ENCODE measurements around the gene OR10H4. TPM values are rescaled to one million over a fixed set of nuclear protein-coding genes. Genes with fewer than 3 reads are reported as not detected.

Gene OR10H4
- total and polyA plus RNA-seq, 2 of the 13 experiments (the other 11 are each of a cell fraction or from before 2014, with no cell fraction given): not detected

GRCh38 chr19:15976836-15977689 lies 28.3 kb downstream of the OR10H4 start (continued):
- TF ChIP-seq ZNF570 (CRISPR knock-in tag; IDR thresholded peaks at IDR 0.05; ENCODE audit: borderline replicate concordance): no peak
- TF ChIP-seq, protein P1, sequence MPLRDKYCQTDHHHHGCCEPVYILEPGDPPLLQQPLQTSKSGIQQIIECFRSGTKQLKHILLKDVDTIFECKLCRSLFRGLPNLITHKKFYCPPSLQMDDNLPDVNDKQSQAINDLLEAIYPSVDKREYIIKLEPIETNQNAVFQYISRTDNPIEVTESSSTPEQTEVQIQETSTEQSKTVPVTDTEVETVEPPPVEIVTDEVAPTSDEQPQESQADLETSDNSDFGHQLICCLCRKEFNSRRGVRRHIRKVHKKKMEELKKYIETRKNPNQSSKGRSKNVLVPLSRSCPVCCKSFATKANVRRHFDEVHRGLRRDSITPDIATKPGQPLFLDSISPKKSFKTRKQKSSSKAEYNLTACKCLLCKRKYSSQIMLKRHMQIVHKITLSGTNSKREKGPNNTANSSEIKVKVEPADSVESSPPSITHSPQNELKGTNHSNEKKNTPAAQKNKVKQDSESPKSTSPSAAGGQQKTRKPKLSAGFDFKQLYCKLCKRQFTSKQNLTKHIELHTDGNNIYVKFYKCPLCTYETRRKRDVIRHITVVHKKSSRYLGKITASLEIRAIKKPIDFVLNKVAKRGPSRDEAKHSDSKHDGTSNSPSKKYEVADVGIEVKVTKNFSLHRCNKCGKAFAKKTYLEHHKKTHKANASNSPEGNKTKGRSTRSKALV (CRISPR knock-in tag; IDR thresholded peaks at IDR 0.05): no peak
- TF ChIP-seq ZNF577 (CRISPR knock-in tag; IDR thresholded peaks at IDR 0.05; ENCODE audit: borderline replicate concordance, low read depth): no peak
- TF ChIP-seq NFAT5 (CRISPR knock-in tag; IDR thresholded peaks at IDR 0.05): no peak
- TF ChIP-seq ESRRA (CRISPR knock-in tag; IDR thresholded peaks at IDR 0.05; ENCODE audit: low read depth): no peak
- TF ChIP-seq ZKSCAN8 (CRISPR knock-in tag; IDR thresholded peaks at IDR 0.05; ENCODE audit: borderline replicate concordance): no peak
- TF ChIP-seq ZIK1 (CRISPR knock-in tag; IDR thresholded peaks at IDR 0.05; ENCODE audit: borderline replicate concordance, low read depth): no peak
- no peak for TF ChIP-seq BCL6 (CRISPR knock-in tag; IDR thresholded peaks at IDR 0.05)
- no peak for TF ChIP-seq TBX2 (CRISPR knock-in tag; IDR thresholded peaks at IDR 0.05; ENCODE audit: borderline replicate concordance)
- TF ChIP-seq, protein P2, sequence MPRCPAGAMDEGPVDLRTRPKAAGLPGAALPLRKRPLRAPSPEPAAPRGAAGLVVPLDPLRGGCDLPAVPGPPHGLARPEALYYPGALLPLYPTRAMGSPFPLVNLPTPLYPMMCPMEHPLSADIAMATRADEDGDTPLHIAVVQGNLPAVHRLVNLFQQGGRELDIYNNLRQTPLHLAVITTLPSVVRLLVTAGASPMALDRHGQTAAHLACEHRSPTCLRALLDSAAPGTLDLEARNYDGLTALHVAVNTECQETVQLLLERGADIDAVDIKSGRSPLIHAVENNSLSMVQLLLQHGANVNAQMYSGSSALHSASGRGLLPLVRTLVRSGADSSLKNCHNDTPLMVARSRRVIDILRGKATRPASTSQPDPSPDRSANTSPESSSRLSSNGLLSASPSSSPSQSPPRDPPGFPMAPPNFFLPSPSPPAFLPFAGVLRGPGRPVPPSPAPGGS (CRISPR knock-in tag; IDR thresholded peaks at IDR 0.05): no peak
- no peak for TF ChIP-seq ZNF121 (CRISPR knock-in tag; IDR thresholded peaks at IDR 0.05)

Measured in HepG2 (cell line).